Naive thymus-derived CD8-positive, alpha-beta T cell (primary cell): ENCODE measurements around the gene PACS2. TPM values are rescaled to one million over a fixed set of nuclear protein-coding genes. Genes with fewer than 3 reads are reported as not detected.
"Not testable (repeated sequence)": the region's sequence is repeated elsewhere in the genome, so short reads cannot be mapped to it uniquely, and the experiment has no call there.

ENCODE experiments used
- ATAC-seq, 2 donors: fragments of 150-1000 bp; cut with Tn5 transposase in 1 of 2; sonication (Bioruptor Pico), chemical (Tn5 transposase) in 1 of 2; 1 replicate in 1 of 2; 2 replicates in 1 of 2; pipeline ENCODE4 v1.10.0; 2021; ENCODE audit warnings: mild to moderate bottlenecking in 2 of 2, moderate library complexity in 2 of 2
- POLR2A ChIA-PET: fragments of 350-600 bp; sonication (Branson Sonifier 250); formaldehyde crosslinking; loops from one replicate; lab custom pipeline; 2021; ENCODE audit warnings: antibody characterized with exemption; lab: Charles Lee
- DNase-seq, 10 donors: peaks; one replicate each; pipeline versions ENCODE4 v3.0.0 to v3.0.0-alpha.2; 2020 to 2022
- H3K27ac Mint-ChIP-seq, 10 donors: one replicate each; pipeline ENCODE4 v1.8.0; 2020 to 2022; ENCODE audit warnings: mild to moderate bottlenecking in 10 of 10, mixed read lengths in 10 of 10, moderate library complexity in 4 of 10, inconsistent platforms in 1 of 10
- H3K27me3 Mint-ChIP-seq, 5 donors: one replicate each; pipeline ENCODE4 v1.8.0; 2021 to 2022; ENCODE audit warnings: mixed read lengths in 5 of 5
- H3K36me3 Mint-ChIP-seq, 3 donors: one replicate each; pipeline ENCODE4 v1.8.0; 2020 to 2022; ENCODE audit warnings: mixed read lengths in 3 of 3, mild to moderate bottlenecking in 2 of 3, inconsistent platforms in 1 of 3
- H3K4me1 Mint-ChIP-seq, 4 donors: one replicate each; pipeline ENCODE4 v1.8.0; 2021 to 2022; ENCODE audit warnings: mixed read lengths in 4 of 4
- H3K4me3 Mint-ChIP-seq, 10 donors: one replicate each; pipeline ENCODE4 v1.8.0; 2020 to 2022; ENCODE audit warnings: mild to moderate bottlenecking in 10 of 10, mixed read lengths in 10 of 10, moderate library complexity in 6 of 10, inconsistent platforms in 1 of 10
- H3K9me3 Mint-ChIP-seq, 9 donors: one replicate each; pipeline ENCODE4 v1.8.0; 2020 to 2022; ENCODE audit warnings: mixed read lengths in 9 of 9, mild to moderate bottlenecking in 3 of 9, inconsistent platforms in 1 of 9, moderate library complexity in 1 of 9
- polyA plus RNA-seq, 3 donors: library from polyadenylated mRNA; unstranded; fragments of 300-500 nt; fragmentation: Illumina TruSeq; gene quantifications; one replicate each; pipeline ENCODE4 v1.2.3, GENCODE V29; 2021
- total RNA-seq, 8 experiments: library from RNA in 2 of 8; stranded (reverse) in 2 of 8; gene quantifications; one replicate each; pipeline ENCODE4 v1.2.3 and lab custom pipeline; 2021 to 2026

The PACS2 gene
- total and polyA plus RNA-seq, 5 experiments from 2014 or later = 1.7 to 82.1 (median 6.1) TPM

DNA sequence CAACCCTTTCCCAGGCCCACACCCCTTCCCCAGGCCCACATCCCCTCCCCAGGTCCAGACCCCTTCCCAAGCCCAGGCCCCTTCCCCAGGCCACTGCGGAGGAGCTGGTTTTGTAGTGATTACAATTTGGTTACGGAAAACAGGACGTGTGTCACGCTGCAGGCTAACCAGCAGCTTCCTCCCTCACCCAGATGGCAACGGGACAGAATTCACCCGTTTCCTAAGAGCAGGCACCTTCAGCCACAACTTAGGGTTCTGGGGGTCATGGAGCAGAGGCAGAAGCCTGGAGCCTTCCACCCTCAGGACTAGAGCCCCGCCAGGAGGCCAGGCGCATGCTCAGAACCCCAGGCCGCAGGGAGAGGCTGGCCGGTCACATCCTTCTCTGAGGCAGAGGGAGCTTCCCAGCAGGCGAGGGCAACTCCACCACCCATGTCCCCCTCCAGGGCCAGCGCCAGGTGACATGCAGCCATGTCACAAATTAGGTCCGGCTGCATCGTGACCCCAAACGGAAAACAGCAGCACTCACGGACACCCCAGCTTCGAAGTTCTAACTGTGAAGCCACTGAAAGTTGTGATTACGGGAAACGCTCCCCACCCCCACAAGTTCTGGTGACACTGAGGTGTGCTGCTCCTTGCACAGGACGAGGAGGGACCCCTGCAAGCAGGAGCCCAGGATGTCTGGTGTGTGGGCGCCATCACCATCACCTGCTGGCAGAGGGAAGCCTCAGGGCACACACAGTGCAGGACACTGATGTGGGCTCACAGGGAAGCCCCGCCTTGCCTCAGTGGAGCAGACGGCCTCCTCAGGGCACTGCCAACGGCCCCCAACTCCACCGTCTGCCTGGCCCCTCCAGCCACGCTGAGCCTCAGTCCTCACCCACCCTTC lies 21.5 kb upstream of the PACS2 start:
- H3K9me3 Mint-ChIP-seq = no peaks in the 10 kb centered on the region
- H3K27ac Mint-ChIP-seq = peak overlapping the region; percentile 58 to 99 (median 99)
- H3K27me3 Mint-ChIP-seq = no peaks in the 10 kb centered on the region
- peaks cover 19 to 59% (median 43%) of the 10 kb centered on the region in 4 donors for H3K4me1 Mint-ChIP-seq
- POLR2A ChIA-PET = interaction anchor here (1.0 to 1.8 kb wide), 3 partner anchors 8 to 199 kb away, joined by 4 to 13 read pairs (median 7); partner anchors contain the start of genes BRF1 and PACS2
- ATAC-seq (peak; percentile 8 to 21), DNase-seq (peak in 2 of 10 donors; percentile 25 to 34)
- H3K36me3 Mint-ChIP-seq = peaks cover 0 to 8% (median 0%) of the 10 kb centered on the region in 3 donors
- peak overlapping the region; percentile 62 to 89 (median 70) for H3K4me3 Mint-ChIP-seq

DNA sequence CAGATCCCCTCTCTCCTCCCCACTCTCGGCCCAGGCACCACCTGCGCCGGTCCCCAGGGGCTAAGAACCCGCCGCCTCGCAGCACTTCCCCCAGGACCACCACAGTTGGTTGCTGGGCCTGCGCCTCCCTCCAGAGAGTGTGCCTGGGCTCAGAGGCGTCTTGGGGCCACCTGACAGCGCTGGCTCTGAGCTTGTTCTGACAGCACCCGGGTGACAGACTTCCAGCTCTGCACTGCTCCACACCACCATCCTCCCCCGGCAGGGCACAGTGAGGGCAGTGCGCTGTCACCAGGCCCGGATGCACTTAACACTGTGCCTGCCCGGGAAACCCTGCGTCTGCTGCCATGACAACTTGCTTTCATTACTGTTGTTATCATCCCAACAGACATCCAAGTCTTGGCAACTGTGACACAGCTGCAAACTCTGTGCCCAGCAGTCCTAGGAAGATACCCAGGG lies 20.4 kb upstream of the PACS2 start:
- peak; percentile 52 to 90 (median 70) for DNase-seq

DNA sequence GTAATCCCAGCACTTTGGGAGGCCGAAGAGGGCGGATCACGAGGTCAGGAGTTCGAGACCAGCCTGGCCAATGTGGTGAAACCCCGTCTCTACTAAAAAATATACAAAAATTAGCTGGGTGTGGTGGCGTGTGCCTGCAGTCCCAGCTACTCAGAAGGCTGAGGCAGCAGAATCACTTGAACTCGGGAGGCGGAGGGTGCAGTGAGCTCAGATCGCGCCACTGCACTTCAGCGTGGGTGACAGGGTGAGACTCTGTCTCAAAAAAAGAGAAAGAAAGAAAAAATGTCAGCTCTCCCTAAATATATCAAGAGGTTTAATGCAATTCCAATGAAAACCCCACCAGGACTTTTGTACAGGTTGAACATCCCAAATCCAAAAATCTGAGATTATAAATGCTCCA lies 17.2 kb upstream of the PACS2 start:
- not testable (repeated sequence) for H3K9me3 Mint-ChIP-seq, H3K27me3 Mint-ChIP-seq, ATAC-seq, DNase-seq, H3K36me3 Mint-ChIP-seq
- Mint-ChIP-seq H3K4me1 (peaks cover 21 to 57% (median 43%) of the 10 kb centered on the region in 4 donors), H3K4me3 (peak overlapping the region in 1 of 10 donors; percentile 33), H3K27ac (peak overlapping the region in 3 of 10 donors; percentile 11 to 53 (median 25))
- POLR2A ChIA-PET = interaction anchor here (1.2 to 2.1 kb wide), 2 partner anchors 15 to 17 kb away, joined by 3 to 6 read pairs; partner anchors contain the start of gene PACS2

More for the DNA sequence above, 20.4 kb upstream of the PACS2 start:
- Mint-ChIP-seq H3K4me1 (peaks cover 21 to 63% (median 47%) of the 10 kb centered on the region in 4 donors), H3K9me3 (no peaks in the 10 kb centered on the region), H3K27ac (peak overlapping the region; percentile 92 to 99 (median 99)), H3K36me3 (peaks cover 0 to 8% (median 0%) of the 10 kb centered on the region in 3 donors), H3K27me3 (no peaks in the 10 kb centered on the region), H3K4me3 (peak overlapping the region; percentile 62 to 89 (median 76))
- POLR2A ChIA-PET = interaction anchor here (0.6 to 1.9 kb wide), 4 partner anchors 8 to 200 kb away, joined by 4 to 10 read pairs (median 5); partner anchors contain the start of gene PACS2
- peak; percentile 95 to 96 for ATAC-seq

DNA sequence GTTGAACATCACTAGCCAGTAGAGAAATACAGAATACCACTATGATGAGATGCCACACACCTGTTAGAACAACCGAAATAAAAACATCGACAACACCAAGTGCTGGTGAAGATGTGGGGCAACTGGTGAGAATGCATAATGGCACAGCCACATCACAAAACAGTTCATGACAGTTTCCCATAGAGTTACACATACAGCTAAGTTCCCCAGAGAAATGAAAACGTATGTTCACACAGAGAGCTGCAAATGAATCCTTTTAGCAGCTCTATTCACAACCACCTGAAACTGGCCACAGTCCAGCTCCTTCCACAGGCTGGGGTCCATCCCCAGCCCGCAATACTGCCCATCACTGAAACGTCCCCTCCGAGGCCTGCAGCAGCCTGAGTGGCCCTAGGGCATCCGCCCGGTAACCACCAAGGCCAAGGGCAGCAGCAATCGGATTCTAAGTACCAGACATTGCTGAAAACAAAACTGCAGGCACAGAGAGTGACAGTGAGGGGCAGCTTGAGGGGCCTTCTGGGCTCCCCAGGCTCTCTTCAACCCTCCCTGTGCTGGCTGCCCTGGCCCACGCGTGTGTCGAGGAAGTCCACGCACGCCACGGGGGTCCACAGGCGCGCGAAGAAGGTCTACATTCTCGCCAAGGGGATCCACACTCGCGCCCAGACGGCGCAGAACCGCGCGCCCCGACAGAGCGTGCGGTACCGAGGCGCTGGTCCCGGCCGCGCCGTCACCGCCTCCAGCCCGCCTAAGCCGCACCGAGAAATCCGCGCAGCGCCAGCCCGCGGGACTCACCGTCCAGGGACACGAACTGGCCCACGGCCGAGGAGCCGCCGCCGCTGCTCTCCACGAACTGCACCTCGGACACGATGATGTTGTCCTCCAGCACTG lies 14.7 kb upstream of the PACS2 start:
- Mint-ChIP-seq H3K9me3 (no peaks in the 10 kb centered on the region), H3K27me3 (no peaks in the 10 kb centered on the region), H3K4me3 (peak overlapping the region; percentile 77 to 92 (median 87)), H3K27ac (peak overlapping the region; percentile 68 to 95 (median 85)), H3K36me3 (peaks cover 0 to 3% (median 0%) of the 10 kb centered on the region in 3 donors), H3K4me1 (peaks cover 16 to 45% (median 32%) of the 10 kb centered on the region in 4 donors)
- ATAC-seq = peak; percentile 4 to 16
- peak in 3 of 10 donors; percentile 24 to 38 (median 36) for DNase-seq
- POLR2A ChIA-PET = interaction anchor here (0.7 to 7.3 kb wide), 6 partner anchors 13 to 279 kb away, joined by 3 to 114 read pairs (median 4); partner anchors contain the start of genes CDCA4, GPR132 and PACS2

DNA sequence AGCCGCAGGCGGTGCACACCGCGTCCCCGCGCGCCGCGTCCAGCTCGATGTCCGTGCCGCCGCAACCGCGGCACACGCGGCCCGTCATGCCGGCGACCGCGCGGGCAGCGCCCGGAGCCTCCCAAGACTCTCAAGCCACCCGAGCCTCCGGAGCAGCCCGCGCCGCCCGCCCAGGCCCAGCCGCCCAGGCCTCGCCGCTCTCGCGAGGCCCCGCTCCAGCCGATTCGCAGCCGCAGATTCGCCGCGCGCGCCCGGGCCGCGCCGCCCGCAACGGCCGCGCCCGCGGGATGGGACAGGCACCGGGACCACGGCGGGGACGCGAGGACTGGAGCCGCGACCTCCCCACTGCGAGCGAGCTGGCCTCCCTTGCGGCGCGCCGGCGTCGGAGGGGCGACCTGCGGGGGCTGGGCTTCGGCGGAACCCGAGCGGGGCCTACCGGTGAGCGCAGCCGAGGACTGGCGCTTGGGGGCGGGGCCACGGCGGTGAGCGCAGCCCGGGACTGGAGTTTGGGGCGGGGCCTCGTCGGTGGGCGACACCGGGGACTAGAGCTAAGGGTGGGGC lies 13.9 kb upstream of the PACS2 start, which contains the start of gene BRF1:
TSS of gene BRF1 (minus strand) at position 460 of the 561 bp plus-strand sequence. CDS start at position 88, 372 bp downstream.
- POLR2A ChIA-PET = interaction anchor here (0.7 to 7.3 kb wide), 13 partner anchors 8 to 475 kb away, joined by 3 to 114 read pairs (median 4); partner anchors contain the start of genes BTBD6, CDCA4, GPR132 and PACS2
- Mint-ChIP-seq H3K9me3 (no peaks in the 10 kb centered on the region), H3K36me3 (peaks cover 0 to 3% (median 0%) of the 10 kb centered on the region in 3 donors), H3K27ac (peak within 1 kb of the TSS; percentile 76 to 98 (median 96)), H3K27me3 (no peaks in the 10 kb centered on the region), H3K4me3 (peak within 1 kb of the TSS; percentile 85 to 96 (median 90)), H3K4me1 (peaks cover 19 to 50% (median 36%) of the 10 kb centered on the region in 4 donors)
- ATAC-seq (peak; percentile 85 to 89), DNase-seq (peak in 9 of 10 donors; percentile 95 to 99 (median 98))

DNA sequence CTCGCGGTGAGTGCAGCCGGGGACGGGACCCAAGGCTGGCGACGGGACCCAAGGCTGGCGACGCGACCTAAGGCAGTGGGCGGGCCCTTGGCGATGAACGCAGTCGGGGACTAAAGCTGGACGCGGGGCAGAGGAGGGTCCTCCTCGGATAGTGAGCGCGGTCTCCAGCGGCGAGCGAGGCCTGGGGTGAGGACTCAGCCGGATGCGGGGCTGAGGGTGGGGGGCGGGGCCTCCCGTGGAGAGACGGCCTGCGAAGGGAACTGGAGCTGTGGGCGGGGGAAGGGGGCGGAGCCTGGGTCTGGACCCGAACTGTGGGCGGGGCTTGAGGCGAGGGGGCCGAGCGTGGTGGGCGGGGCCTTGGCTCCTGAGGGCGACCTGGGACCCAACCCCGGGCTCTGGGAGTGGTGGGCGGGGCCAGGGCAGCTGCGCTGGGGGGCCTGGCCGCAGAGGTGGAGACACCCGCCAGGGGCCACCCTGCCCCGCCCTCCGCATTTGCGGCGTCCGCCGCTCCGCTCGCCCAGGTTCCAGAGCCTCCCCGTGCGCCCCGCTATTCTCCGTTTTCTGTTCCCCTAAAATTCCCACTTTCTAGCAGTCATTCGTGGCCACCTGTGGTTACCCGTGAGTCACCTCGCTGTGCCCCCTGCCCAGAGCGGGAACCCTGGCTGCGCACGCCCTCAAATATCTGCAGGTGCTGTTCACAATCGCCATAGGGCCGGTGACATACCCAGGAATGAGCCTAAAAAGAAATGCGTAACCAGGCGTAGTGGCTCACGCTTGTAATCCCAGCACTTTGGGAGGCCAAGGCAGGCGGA lies 13.2 kb upstream of the PACS2 start:
- ATAC-seq = peak; percentile 70 to 75
- Mint-ChIP-seq H3K27me3 (no peaks in the 10 kb centered on the region), H3K36me3 (peaks cover 0 to 3% (median 0%) of the 10 kb centered on the region in 3 donors), H3K27ac (peak overlapping the region; percentile 76 to 98 (median 96)), H3K4me3 (peak overlapping the region; percentile 85 to 96 (median 90)), H3K4me1 (peaks cover 19 to 55% (median 37%) of the 10 kb centered on the region in 4 donors), H3K9me3 (no peaks in the 10 kb centered on the region)
- peak; percentile 91 to 99 (median 97) for DNase-seq
- POLR2A ChIA-PET = interaction anchor here (0.6 to 7.3 kb wide), 17 partner anchors 7 to 475 kb away, joined by 3 to 114 read pairs (median 4); partner anchors contain the start of genes BTBD6, CDCA4, CLBA1 and GPR132

DNA sequence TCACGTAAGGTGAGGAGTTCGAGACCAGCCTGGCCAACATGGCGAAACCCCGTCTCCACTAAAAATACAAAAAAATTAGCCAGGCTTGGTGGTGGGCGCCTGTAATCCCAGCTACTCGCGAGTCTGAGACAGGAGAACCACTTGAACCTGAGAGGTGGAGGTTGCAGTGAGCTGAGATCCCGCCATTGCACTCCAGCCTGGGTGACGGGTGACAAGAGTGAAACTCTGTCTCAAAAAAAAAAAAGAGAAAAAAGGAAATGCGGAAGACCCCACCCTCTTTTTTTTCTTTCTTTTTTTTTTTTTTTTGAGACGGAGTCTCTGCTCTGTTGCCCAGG lies 12.7 kb upstream of the PACS2 start:
- not testable (repeated sequence) for H3K36me3 Mint-ChIP-seq, ATAC-seq, DNase-seq, H3K9me3 Mint-ChIP-seq, H3K27me3 Mint-ChIP-seq
- H3K4me3 Mint-ChIP-seq = peak overlapping the region; percentile 85 to 96 (median 89)
- peaks cover 19 to 53% (median 37%) of the 10 kb centered on the region in 4 donors for H3K4me1 Mint-ChIP-seq
- POLR2A ChIA-PET = interaction anchor here (0.7 to 7.3 kb wide), 7 partner anchors 8 to 316 kb away, joined by 3 to 114 read pairs (median 5); partner anchors contain the start of genes CLBA1 and PACS2
- peak overlapping the region in 9 of 10 donors; percentile 76 to 96 (median 92) for H3K27ac Mint-ChIP-seq

DNA sequence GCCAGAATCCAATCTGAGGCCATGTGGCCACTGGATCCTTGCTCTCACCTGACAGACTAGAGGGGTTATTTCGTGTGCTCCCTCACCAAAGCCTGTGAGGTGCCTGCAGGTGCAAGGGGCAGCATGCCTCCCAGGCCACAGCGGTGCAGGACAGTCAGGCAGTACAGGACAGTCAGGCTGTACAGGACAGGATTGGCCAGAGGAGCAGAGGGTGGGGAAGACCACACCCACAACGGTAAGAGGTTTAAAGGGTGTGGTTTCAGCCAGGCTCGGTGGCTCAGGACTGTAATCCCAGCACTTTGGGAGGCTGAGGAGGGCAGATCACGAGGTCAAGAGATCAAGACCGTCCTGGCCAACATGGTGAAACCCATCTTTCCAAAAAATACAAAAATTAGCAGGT lies 10.6 kb upstream of the PACS2 start:
- Mint-ChIP-seq H3K9me3 (no peaks in the 10 kb centered on the region), H3K4me3 (peak overlapping the region in 1 of 10 donors; percentile 14), H3K4me1 (peaks cover 17 to 39% (median 33%) of the 10 kb centered on the region in 4 donors), H3K27me3 (no peaks in the 10 kb centered on the region), H3K36me3 (no peaks in the 10 kb centered on the region), H3K27ac (peak overlapping the region in 3 of 10 donors; percentile 44 to 55 (median 49))
- ATAC-seq (no peak), DNase-seq (no peak)
- POLR2A ChIA-PET = interaction anchor here (7.3 kb wide), 1 partner anchor 9 kb away, joined by 114 read pairs; the partner anchor contains the start of gene PACS2

DNA sequence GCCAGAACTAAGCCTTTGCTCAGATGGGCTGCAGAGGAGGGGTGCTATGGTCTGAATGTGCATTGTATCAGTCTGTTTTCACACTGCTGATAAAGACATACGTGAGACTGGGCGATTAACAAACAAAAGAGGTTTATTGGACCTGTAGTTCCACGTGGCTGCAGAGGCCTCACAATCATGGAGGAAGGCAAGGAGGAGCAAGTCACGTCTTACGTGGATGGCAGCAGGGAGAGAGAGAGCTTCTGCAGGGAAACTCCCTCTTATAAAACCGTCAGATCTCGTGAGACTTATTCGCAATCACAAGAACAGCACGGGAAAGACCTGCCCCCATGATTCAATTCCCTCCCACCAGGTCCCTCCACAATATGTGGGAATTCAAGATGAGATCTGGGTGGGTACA lies 10.0 kb upstream of the PACS2 start:
- no peak for DNase-seq
- H3K27me3 Mint-ChIP-seq = no peaks in the 10 kb centered on the region
- H3K36me3 Mint-ChIP-seq = no peaks in the 10 kb centered on the region
- H3K27ac Mint-ChIP-seq = peak overlapping the region in 7 of 10 donors; percentile 81 to 95 (median 91)
- no peaks in the 10 kb centered on the region for H3K9me3 Mint-ChIP-seq
- POLR2A ChIA-PET = interaction anchor here (0.8 to 7.3 kb wide), 2 partner anchors 9 to 107 kb away, joined by 3 to 114 read pairs; partner anchors contain the start of gene PACS2
- peaks cover 15 to 34% (median 27%) of the 10 kb centered on the region in 4 donors for H3K4me1 Mint-ChIP-seq
- no peak for ATAC-seq
- H3K4me3 Mint-ChIP-seq = peak overlapping the region in 1 of 10 donors; percentile 47

DNA sequence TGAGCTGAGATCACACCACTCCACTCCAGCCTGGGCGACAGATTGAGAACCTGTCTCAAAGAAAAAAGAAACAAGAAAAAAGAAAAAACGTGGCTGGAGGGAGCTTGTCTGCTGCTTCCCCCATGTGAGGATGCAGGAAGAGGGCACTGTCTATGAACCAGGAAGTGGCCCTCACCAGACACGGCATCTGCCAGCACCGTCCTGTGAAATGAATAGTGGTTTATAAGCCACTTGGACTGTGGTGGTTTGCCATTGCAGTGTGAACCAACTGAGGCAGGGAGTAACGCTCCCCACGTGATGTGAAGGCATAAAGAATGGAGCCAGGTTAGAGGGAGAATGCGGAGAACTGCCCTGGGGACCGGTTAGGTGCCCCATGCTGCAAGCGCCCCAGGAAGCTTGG lies 9.2 kb upstream of the PACS2 start:
- peak overlapping the region in 5 of 10 donors; percentile 31 to 63 (median 58) for H3K4me3 Mint-ChIP-seq
- ATAC-seq = no peak

More for the DNA sequence above, 9.2 kb upstream of the PACS2 start:
- Mint-ChIP-seq H3K9me3 (no peaks in the 10 kb centered on the region), H3K27ac (peak overlapping the region; percentile 81 to 95 (median 92)), H3K27me3 (no peaks in the 10 kb centered on the region), H3K36me3 (no peaks in the 10 kb centered on the region), H3K4me1 (peaks cover 12 to 30% (median 22%) of the 10 kb centered on the region in 4 donors)
- POLR2A ChIA-PET = interaction anchor here (0.8 to 7.3 kb wide), 3 partner anchors 8 to 106 kb away, joined by 3 to 114 read pairs (median 3); partner anchors contain the start of gene PACS2
- DNase-seq = no peak
